ENCODE measurements around the gene PLEKHG4. TPM values are rescaled to one million over a fixed set of nuclear protein-coding genes. Genes with fewer than 3 reads are reported as not detected.
A peak's percentile ranks its signal among the peaks of the same experiment; 100 is the strongest.

Gene PLEKHG4
- total RNA-seq, 1 donor from 2014 or later: 12.4 TPM

GRCh38 chr16:67301080-67301782, 21.9 kb downstream of the PLEKHG4 start:
- TF ChIP-seq, protein P1, sequence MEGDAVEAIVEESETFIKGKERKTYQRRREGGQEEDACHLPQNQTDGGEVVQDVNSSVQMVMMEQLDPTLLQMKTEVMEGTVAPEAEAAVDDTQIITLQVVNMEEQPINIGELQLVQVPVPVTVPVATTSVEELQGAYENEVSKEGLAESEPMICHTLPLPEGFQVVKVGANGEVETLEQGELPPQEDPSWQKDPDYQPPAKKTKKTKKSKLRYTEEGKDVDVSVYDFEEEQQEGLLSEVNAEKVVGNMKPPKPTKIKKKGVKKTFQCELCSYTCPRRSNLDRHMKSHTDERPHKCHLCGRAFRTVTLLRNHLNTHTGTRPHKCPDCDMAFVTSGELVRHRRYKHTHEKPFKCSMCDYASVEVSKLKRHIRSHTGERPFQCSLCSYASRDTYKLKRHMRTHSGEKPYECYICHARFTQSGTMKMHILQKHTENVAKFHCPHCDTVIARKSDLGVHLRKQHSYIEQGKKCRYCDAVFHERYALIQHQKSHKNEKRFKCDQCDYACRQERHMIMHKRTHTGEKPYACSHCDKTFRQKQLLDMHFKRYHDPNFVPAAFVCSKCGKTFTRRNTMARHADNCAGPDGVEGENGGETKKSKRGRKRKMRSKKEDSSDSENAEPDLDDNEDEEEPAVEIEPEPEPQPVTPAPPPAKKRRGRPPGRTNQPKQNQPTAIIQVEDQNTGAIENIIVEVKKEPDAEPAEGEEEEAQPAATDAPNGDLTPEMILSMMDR (IDR thresholded peaks at IDR 0.05): no peak
- Histone ChIP-seq H3K27me3 (ENCODE audit: low read depth) (no peaks in the 10 kb centered on the region), H3K9me3 (no peaks in the 10 kb centered on the region), H3K36me3 (no peaks in the 10 kb centered on the region), H3K4me3 (no peak overlapping the region), H3K4me1 (no peaks in the 10 kb centered on the region), H3K27ac (no peak overlapping the region)
- peak; percentile 24 to 33 for ATAC-seq
- intact Hi-C loops (cut with DNase I): no loop called here
- no peak for DNase-seq

DNA sequence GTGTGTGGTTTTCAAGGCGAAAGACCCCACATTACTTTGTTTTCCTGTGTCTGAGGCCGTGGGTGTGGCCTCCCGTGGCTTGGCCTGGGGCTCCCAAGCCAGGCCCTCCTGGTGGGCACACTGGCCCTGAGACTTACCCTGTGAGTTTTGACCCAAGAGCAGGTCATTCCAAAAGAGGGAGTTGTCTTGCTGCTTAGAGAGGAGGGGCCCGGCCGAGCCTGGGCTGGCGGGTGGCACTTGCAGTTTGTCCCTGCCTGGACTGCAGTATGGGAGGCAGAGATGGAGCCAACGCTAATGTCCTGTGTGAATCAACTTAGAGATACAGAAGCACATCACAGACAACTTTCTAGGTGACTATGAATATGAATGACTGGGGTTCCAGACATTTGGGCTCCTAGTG, 22.7 kb downstream of the PLEKHG4 start:
- H3K4me3 ChIP-seq: no peak overlapping the region
- H3K27ac ChIP-seq: no peak overlapping the region
- ATAC-seq (no peak), DNase-seq (no peak)
- TF ChIP-seq, protein P1 (IDR thresholded peaks at IDR 0.05): no peak
- no peaks in the 10 kb centered on the region for H3K27me3 ChIP-seq (ENCODE audit: low read depth)
- no peaks in the 10 kb centered on the region for H3K4me1 ChIP-seq
- H3K9me3 ChIP-seq: no peaks in the 10 kb centered on the region
- intact Hi-C loops (cut with DNase I): no loop called here
- H3K36me3 ChIP-seq: no peaks in the 10 kb centered on the region

DNA sequence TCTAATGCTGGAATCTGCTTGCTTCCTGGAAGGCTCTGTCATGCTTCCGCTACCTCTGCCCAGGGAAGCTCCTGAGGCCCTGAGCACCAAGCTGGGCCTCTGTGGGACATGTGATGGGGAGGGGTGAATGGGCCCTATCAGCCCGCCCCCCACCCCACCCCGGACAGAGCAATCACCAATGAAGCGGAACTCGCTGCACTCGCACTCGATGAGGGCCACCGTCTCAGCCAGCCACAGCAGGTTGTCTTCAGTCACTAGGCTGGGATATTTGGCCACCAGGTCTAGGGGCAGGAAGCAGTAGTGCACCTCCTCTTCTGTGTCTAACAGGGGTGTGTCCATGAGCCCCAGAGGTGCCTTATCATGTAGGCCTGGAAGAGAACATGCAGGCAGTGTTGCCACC, 23.6 kb downstream of the PLEKHG4 start:
- no peaks in the 10 kb centered on the region for H3K36me3 ChIP-seq
- ATAC-seq (no peak), DNase-seq (no peak)
- TF ChIP-seq, protein P1 (IDR thresholded peaks at IDR 0.05): no peak
- H3K9me3 ChIP-seq: no peaks in the 10 kb centered on the region
- no peak overlapping the region for H3K27ac ChIP-seq
- no peak overlapping the region for H3K4me3 ChIP-seq
- H3K27me3 ChIP-seq (ENCODE audit: low read depth): no peaks in the 10 kb centered on the region
- H3K4me1 ChIP-seq: no peaks in the 10 kb centered on the region
- intact Hi-C loops (cut with DNase I): no loop called here

- H3K9me3 ChIP-seq: no peaks in the 10 kb centered on the region
- no peak for ATAC-seq
- H3K27ac ChIP-seq: no peak overlapping the region
- no peaks in the 10 kb centered on the region for H3K36me3 ChIP-seq
- no peaks in the 10 kb centered on the region for H3K4me1 ChIP-seq
- no peak overlapping the region for H3K4me3 ChIP-seq
- no peak for DNase-seq
- no peaks in the 10 kb centered on the region for H3K27me3 ChIP-seq (ENCODE audit: low read depth)
- intact Hi-C loops (cut with DNase I): no loop called here
- TF ChIP-seq, protein P1 (IDR thresholded peaks at IDR 0.05): no peak
Observed at GRCh38 chr16:67304020-67304419, 24.7 kb downstream of the PLEKHG4 start.

- H3K27me3 ChIP-seq (ENCODE audit: low read depth): no peaks in the 10 kb centered on the region
- DNase-seq (no peak), ATAC-seq (no peak)
- H3K4me1 ChIP-seq: no peaks in the 10 kb centered on the region
- no peak overlapping the region for H3K4me3 ChIP-seq
- H3K27ac ChIP-seq: no peak overlapping the region
- no peaks in the 10 kb centered on the region for H3K9me3 ChIP-seq
- no peaks in the 10 kb centered on the region for H3K36me3 ChIP-seq
- TF ChIP-seq, protein P1 (IDR thresholded peaks at IDR 0.05): no peak
- intact Hi-C loops (cut with DNase I): no loop called here
Observed at GRCh38 chr16:67305216-67306071, 26.1 kb downstream of the PLEKHG4 start.

Data from lower lobe of right lung (tissue), 2 donors.